ENCODE results near the gene RTEL1. TPM values are rescaled to one million over a fixed set of nuclear protein-coding genes. Genes with fewer than 3 reads are reported as not detected.

Gene RTEL1
- total and polyA plus RNA-seq, 3 donors from 2014 or later: 34.2 to 84.6 (median 56.8) TPM

GRCh38 chr20:63681609-63682142 lies 23.6 kb downstream of the RTEL1 start:
- no peak for DNase-seq
- no peak for TF ChIP-seq CTCF (IDR thresholded peaks at IDR 0.05)
- no peak for TF ChIP-seq POLR2A (IDR thresholded peaks at IDR 0.05)
- intact Hi-C loops (cut with DNase I; ENCODE audit: low total_unique reads): no loop called here
- WGBS, 2 donors: 95 to 96% methylated on average over 5 to 13 of the region's 13 CpGs
- Histone ChIP-seq H3K27ac (no peak overlapping the region), H3K27me3 (no peaks in the 10 kb centered on the region), H3K36me3 (ENCODE audit: low read depth, missing control alignments) (no peaks in the 10 kb centered on the region), H3K4me3 (no peak overlapping the region), H3K9me3 (no peaks in the 10 kb centered on the region), H3K4me1 (peaks cover 9% of the 10 kb centered on the region)

- WGBS, 2 donors: 70 to 82% methylated on average over 10 to 22 of the region's 22 CpGs
- Histone ChIP-seq H3K27ac (no peak overlapping the region), H3K4me3 (no peak overlapping the region), H3K9me3 (no peaks in the 10 kb centered on the region), H3K36me3 (ENCODE audit: low read depth, missing control alignments) (no peaks in the 10 kb centered on the region), H3K27me3 (no peaks in the 10 kb centered on the region), H3K4me1 (peaks cover 9% of the 10 kb centered on the region)
- intact Hi-C loops (cut with DNase I; ENCODE audit: low total_unique reads): no loop called here
- DNase-seq: no peak
- TF ChIP-seq POLR2A (IDR thresholded peaks at IDR 0.05): no peak
- TF ChIP-seq CTCF (IDR thresholded peaks at IDR 0.05): no peak
Measured at GRCh38 chr20:63682384-63683139, 24.4 kb downstream of the RTEL1 start.

- TF ChIP-seq POLR2A (IDR thresholded peaks at IDR 0.05): no peak
- no peak for TF ChIP-seq CTCF (IDR thresholded peaks at IDR 0.05)
- Histone ChIP-seq H3K36me3 (ENCODE audit: low read depth, missing control alignments) (no peaks in the 10 kb centered on the region), H3K4me3 (no peak overlapping the region), H3K9me3 (no peaks in the 10 kb centered on the region), H3K4me1 (peaks cover 20% of the 10 kb centered on the region), H3K27me3 (no peaks in the 10 kb centered on the region), H3K27ac (peak overlapping the region; percentile 16 to 78)
- intact Hi-C loops (cut with DNase I; ENCODE audit: low total_unique reads): no loop called here
- DNase-seq: no peak
- WGBS, 2 donors: 87 to 93% methylated on average over 14 to 21 of the region's 21 CpGs
Measured at GRCh38 chr20:63685269-63686026, 27.3 kb downstream of the RTEL1 start.

- WGBS, 2 donors: 91 to 92% methylated on average over 16 to 24 of the region's 24 CpGs
- DNase-seq: no peak
- no peaks in the 10 kb centered on the region for H3K9me3 ChIP-seq
- no peaks in the 10 kb centered on the region for H3K36me3 ChIP-seq (ENCODE audit: low read depth, missing control alignments)
- no peak overlapping the region for H3K4me3 ChIP-seq
- H3K27me3 ChIP-seq: no peaks in the 10 kb centered on the region
- TF ChIP-seq CTCF (IDR thresholded peaks at IDR 0.05) (no peak), POLR2A (IDR thresholded peaks at IDR 0.05) (no peak)
- H3K4me1 ChIP-seq: peaks cover 20% of the 10 kb centered on the region
- peak overlapping the region; percentile 16 to 78 for H3K27ac ChIP-seq
- intact Hi-C loops (cut with DNase I; ENCODE audit: low total_unique reads): no loop called here
Measured at GRCh38 chr20:63686094-63686491, 28.0 kb downstream of the RTEL1 start.

All from testis (tissue), 3 donors.